Muscle layer of duodenum (tissue), 2 donors: ENCODE data around the gene AXIN1.
"Not testable (repeated sequence)": the region's sequence is repeated elsewhere in the genome, so short reads cannot be mapped to it uniquely, and the experiment has no call there.

Experiments used
- H3K27ac ChIP-seq: one replicate; pipeline ENCODE4 v1.7.0; 2013; ENCODE audit warnings: mild to moderate bottlenecking, low read length
- H3K27me3 ChIP-seq: one replicate; pipeline ENCODE4 v1.7.0; 2013; ENCODE audit warnings: low read depth, mild to moderate bottlenecking, control low read depth, low read length
- H3K36me3 ChIP-seq, 2 donors: one replicate each; pipeline ENCODE4 v1.7.0; 2013; ENCODE audit warnings: low read length in 2 of 2, control low read depth in 1 of 2, mild to moderate bottlenecking in 1 of 2; ENCODE audit not compliant: insufficient read depth in 2 of 2, control insufficient read depth in 1 of 2
- H3K4me1 ChIP-seq, 2 donors: one replicate each; pipeline ENCODE4 v1.7.0; 2013; ENCODE audit warnings: low read length in 2 of 2, mild to moderate bottlenecking in 2 of 2, control low read depth in 1 of 2, moderate library complexity in 1 of 2; ENCODE audit not compliant: insufficient read depth in 2 of 2, control insufficient read depth in 1 of 2
- H3K4me3 ChIP-seq, 2 donors: one replicate each; pipeline ENCODE4 v1.7.0; 2013; ENCODE audit warnings: low read length in 2 of 2, low read depth in 1 of 2, mild to moderate bottlenecking in 1 of 2
- H3K9me3 ChIP-seq, 2 donors: one replicate each; pipeline ENCODE4 v1.7.0; 2013; ENCODE audit warnings: low read length in 2 of 2, control low read depth in 1 of 2, mild to moderate bottlenecking in 1 of 2; ENCODE audit not compliant: control insufficient read depth in 1 of 2
- donor health status: healthy.

Gene AXIN1

DNA sequence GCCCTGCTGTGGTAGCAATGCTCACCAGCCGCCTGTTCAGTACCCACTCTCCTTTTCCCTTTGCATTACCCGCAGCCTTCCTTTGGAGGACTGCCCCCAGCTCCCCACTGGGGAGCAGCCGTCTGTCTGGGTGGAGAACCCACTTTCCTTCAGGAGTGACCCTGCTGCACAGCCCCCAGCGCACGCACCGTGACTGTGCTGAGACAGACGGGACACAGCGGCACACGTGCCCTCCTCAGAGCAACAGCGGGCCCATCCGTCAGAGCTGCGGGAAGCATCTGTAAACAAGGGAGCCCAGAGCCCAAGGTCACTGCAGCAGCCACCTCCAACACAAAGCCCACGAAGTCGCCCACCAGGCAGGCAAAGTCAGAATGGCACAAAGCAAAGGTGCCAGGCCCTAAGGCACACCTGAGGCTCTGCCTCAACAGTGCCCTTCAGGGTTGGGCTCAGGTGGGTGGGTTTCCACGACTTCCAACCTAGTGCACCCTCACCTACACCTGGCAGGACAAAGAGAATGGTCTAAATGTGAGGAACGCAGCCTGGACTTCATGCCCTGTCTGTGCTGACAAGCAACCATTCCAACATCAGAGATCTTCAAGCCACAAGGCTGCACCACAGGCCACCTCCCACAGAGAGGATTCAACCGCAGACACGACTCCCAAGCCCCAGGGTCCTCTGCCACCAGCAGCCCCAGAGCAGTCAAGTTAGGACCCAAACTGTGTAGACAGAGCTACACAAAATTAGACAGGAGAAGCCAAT lies 9.9 kb downstream of the AXIN1 start:
- H3K27ac ChIP-seq, result no peak overlapping the region
- no peaks in the 10 kb centered on the region for H3K9me3 ChIP-seq
- H3K27me3 ChIP-seq, result no peaks in the 10 kb centered on the region
- H3K36me3 ChIP-seq, result peaks cover 15 to 18% of the 10 kb centered on the region in 2 donors
- H3K4me3 ChIP-seq, result no peak overlapping the region
- H3K4me1 ChIP-seq, result peaks cover 0 to 5% of the 10 kb centered on the region in 2 donors

DNA sequence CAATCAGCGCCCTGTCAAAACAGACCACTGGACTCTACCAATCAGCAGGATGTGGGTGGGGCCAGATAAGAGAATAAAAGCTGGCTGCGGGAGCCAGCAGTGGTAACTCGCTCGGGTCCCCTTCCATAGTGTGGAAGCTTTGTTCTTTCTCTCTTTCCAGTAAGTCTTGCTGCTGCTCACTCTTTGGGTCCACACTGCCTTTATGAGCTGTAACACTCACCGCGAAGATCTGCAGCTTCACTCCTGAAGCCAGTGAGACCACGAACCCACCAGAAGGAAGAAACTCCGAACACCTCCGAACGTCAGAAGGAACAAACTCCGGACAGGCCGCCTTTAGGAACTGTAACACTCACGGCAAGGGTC lies 10.6 kb downstream of the AXIN1 start:
- not testable (repeated sequence) for H3K27ac ChIP-seq, H3K27me3 ChIP-seq, H3K4me3 ChIP-seq, H3K4me1 ChIP-seq, H3K9me3 ChIP-seq
- peaks cover 15 to 16% of the 10 kb centered on the region in 2 donors for H3K36me3 ChIP-seq

DNA sequence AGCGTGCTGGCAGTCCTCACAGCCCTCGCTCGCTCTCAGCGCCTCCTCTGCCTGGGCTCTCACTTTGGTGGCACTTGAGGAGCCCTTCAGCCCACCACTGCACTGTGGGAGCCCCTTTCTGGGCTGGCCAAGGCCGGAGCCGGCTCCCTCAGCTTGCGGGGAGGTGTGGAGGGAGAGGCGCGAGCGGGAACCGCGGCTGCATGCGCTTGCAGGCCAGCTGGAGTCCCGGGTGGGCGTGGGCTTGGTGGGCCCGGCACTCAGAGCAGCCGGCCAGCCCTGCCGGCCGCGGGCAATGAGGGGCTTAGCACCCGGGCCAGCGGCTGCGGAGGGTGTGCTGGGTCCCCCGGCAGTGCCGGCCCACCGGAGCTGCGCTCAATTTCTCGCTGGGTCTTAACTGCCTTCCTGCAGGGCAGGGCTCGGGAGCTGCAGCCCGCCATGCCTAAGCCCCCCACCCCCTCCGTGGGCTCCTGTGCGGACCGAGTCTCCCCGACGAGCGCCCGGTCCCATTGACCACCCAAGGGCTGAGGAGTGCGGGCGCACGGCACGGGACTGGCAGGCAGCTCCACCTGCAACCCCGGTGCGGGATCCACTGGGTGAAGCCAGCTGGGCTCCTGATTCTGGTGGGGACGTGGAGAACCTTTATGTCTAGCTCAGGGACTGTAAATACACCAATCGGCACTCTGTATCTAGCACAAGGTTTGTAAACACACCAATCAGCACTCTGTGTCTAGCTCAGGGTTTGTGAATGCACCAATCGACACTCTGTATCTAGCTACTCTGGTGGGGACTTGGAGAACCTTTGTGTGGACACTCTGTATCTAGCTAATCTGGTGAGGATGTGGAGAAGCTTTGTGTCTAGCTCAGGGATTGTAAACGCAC lies 11.2 kb downstream of the AXIN1 start:
- H3K4me3 ChIP-seq, H3K27me3 ChIP-seq, H3K27ac ChIP-seq, H3K4me1 ChIP-seq, H3K9me3 ChIP-seq: not testable (repeated sequence)
- peaks cover 11 to 13% of the 10 kb centered on the region in 2 donors for H3K36me3 ChIP-seq

DNA sequence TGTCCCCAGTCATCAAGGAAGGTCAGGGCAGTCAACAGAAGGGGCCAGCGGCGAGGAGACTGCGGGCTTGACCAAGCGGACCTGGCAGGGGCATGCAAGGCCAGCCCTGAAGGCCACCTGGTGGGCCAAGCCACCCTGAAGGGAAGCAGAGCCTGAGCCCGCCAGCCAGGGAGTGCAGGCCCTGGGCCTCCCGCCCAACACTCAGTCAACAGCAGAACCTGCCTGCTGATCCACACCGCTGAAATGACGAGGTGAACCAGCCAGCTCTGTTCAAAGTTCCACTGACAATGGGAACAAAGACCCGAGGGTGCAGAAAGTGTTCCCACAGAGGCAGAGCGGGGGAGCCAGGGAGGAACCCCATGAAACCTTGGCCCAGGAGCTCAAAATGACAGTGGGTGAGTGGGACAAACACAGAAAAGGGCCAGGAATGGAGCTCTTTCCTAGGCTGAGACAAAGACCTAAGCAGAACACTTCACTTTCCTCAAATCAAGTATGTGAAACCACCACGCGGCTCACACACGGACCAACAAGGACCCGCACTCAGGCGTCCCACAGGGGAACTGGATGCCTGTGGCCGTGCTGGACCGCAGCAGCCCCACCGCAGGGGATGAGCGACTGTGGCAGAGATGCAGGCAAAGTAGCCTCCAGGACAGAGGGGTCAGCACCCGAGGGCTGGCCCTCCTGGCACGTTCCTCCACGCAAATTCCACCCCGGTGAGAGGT lies 12.0 kb downstream of the AXIN1 start:
- H3K27ac ChIP-seq, result no peak overlapping the region
- H3K4me3 ChIP-seq, result no peak overlapping the region
- peaks cover 4 to 8% of the 10 kb centered on the region in 2 donors for H3K36me3 ChIP-seq
- no peaks in the 10 kb centered on the region for H3K9me3 ChIP-seq
- peaks cover 0 to 5% of the 10 kb centered on the region in 2 donors for H3K4me1 ChIP-seq
- H3K27me3 ChIP-seq, result no peaks in the 10 kb centered on the region

DNA sequence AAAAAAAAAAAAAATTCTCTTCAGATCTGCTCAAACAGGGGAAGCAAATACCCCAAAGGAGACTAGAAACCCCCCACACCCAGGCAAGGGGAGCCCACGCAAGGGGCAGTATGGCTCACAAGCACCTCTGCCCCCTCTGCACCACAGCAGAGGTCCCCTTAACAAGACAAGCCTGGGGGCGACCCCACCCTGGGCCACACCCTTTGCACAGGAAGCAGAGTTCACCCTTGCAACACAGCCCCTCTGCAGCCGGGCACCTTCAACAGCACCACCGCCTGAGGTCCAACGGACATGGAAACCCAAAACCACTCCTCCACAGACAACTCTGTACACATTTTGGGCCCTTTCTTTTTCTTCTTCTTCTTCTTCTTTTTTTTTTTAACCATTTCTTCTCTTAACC lies 12.8 kb downstream of the AXIN1 start:
- no peak overlapping the region for H3K27ac ChIP-seq
- H3K9me3 ChIP-seq, result no peaks in the 10 kb centered on the region
- no peak overlapping the region for H3K4me3 ChIP-seq
- peaks cover 0 to 5% of the 10 kb centered on the region in 2 donors for H3K4me1 ChIP-seq
- no peaks in the 10 kb centered on the region for H3K27me3 ChIP-seq
- H3K36me3 ChIP-seq, result peaks cover 1 to 2% of the 10 kb centered on the region in 2 donors

DNA sequence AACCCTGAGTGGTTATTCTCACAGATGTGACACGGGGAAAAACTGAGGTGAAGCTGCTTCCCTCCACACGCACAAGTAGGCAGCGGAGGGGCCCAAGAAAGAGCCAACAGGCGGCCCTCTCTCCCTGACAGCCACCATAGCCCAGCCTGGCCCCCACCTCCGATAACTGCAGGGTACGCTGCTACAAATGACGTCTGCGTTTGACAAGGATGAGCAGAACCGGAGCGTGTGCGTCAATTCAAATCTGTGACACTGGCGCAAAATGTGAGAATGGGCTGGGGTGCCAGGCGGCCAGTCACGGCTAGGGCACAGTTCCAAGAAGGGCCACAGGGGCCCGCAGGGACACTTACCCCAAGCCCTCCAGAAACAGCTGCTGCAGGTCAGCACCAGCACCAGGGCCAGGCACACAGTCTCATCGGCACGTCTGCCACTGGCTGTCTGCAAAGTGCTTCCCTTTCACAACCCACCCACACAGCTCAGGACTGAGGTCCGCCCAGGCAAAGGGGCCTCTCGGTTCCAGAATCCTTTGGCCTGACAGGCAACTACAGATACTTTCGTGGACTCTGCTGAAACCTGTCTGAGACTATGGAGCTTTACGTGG lies 14.4 kb downstream of the AXIN1 start:
- H3K4me3 ChIP-seq, result no peak overlapping the region
- no peaks in the 10 kb centered on the region for H3K36me3 ChIP-seq
- H3K9me3 ChIP-seq, result no peaks in the 10 kb centered on the region
- peaks cover 0 to 5% of the 10 kb centered on the region in 2 donors for H3K4me1 ChIP-seq
- no peaks in the 10 kb centered on the region for H3K27me3 ChIP-seq
- H3K27ac ChIP-seq, result no peak overlapping the region

DNA sequence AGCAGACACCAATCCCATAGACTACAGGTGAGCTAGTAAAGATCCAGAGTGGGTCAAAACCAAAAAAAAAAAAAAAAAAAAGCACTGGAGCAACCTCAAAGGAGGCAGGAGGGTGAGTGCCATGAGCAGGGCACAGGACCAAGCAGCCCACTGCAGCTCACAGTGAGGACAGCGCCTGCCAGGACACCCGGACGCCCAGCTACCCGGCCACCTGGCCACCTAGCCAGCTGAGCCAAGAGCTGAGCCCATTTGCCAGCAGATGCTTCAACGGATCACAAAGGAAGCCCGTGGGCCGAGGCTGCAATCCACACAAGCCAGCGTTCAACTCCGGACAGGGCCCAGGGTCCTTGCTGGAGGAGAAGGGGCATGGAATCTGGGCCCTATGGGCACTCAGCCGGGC lies 15.1 kb downstream of the AXIN1 start:
- Histone ChIP-seq H3K9me3 (no peaks in the 10 kb centered on the region), H3K27ac (no peak overlapping the region), H3K36me3 (no peaks in the 10 kb centered on the region), H3K4me1 (peaks cover 0 to 5% of the 10 kb centered on the region in 2 donors), H3K27me3 (no peaks in the 10 kb centered on the region), H3K4me3 (no peak overlapping the region)

DNA sequence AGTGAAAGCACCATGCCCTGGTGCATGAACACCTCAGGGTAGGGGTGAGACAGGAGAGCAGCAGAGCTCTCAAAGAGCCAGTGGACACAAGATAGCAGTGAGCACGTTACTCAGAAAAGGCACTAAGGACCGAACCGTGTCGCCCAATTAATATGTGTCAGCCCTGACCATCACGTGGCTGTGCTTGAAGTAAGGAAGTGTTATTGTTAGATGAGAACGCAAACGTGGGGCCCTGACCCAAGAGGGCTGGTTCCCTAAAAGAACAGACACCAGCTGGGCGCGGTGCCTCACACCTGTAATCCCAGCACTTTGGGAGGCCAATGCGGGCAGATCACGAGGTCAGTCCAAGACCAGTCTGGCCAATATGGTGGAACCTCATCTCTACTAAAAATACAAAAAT lies 16.3 kb downstream of the AXIN1 start:
- no peaks in the 10 kb centered on the region for H3K27me3 ChIP-seq

DNA sequence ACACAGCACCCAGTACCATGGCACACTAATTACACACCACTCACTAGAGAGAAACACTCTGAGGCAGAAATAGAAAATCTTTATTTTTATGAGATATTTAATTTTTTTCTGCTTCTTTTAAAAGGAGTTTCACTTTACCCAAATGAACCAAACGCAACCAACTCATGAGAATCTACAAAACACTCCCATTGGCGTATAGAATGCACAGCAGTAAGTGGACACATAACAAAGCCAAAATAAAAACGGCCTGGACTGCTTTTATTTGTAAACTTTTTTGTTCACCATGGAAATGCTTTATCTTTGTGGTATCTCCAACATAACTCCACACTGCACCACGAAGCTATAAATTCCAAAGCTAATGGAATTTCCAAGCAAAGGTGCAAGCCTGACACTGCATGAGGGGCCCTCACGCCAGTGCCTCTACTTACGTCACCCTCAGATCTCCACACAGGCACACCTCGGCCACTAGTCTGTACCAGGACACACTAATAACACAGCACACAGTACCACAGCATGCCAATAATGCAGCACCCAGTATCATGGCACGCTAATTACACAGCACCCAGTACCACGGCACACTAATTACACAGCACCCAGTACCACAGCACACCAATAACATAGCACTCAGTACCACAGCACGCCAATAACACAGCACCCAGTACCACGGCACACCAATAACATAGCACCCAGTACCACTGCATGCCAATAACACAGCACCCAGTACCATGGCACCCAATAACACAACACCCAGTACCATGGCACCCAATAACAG lies 17.5 kb downstream of the AXIN1 start:
- H3K27me3 ChIP-seq, H3K4me3 ChIP-seq, H3K27ac ChIP-seq: not testable (repeated sequence)

More for the DNA sequence above, 16.3 kb downstream of the AXIN1 start:
- Histone ChIP-seq H3K4me1 (peaks cover 0 to 5% of the 10 kb centered on the region in 2 donors), H3K4me3 (no peak overlapping the region), H3K36me3 (no peaks in the 10 kb centered on the region), H3K9me3 (no peaks in the 10 kb centered on the region), H3K27ac (no peak overlapping the region)

DNA sequence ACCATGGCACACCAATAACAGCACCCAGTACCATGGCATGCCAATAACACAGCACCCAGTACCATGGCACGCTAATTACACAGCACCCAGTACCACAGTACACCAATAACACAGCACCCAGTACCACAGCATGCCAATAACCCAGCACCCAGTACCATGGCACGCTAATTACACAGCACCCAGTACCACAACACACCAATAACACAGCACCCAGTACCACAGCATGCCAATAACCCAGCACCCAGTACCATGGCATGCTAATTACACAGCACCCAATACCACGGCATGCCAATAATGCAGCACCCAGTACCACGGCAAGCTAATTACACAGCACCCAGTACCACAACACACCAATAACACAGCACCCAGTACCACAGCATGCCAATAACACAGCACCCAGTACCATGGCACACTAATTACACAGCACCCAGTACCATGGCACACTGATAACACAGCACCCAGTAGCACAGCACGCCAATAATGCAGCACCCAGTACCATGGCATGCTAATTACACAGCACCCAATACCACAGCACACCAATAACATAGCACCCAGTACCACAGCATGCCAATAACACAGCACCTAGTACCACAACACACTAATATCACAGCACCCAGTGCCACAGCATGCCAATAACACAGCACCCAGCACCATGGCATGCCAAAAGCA lies 18.2 kb downstream of the AXIN1 start:
- H3K27ac ChIP-seq, H3K9me3 ChIP-seq, H3K4me1 ChIP-seq: not testable (repeated sequence)

More for the DNA sequence above, 17.5 kb downstream of the AXIN1 start:
- not testable (repeated sequence) for H3K9me3 ChIP-seq, H3K36me3 ChIP-seq
- peaks cover 7 to 13% of the 10 kb centered on the region in 2 donors for H3K4me1 ChIP-seq

More for the DNA sequence above, 18.2 kb downstream of the AXIN1 start:
- H3K36me3 ChIP-seq, H3K4me3 ChIP-seq, H3K27me3 ChIP-seq: not testable (repeated sequence)
